Astrocyte (in vitro differentiated cells and primary cell): ENCODE results near the gene PLXND1. TPM values are rescaled to one million over a fixed set of nuclear protein-coding genes. Genes with fewer than 3 reads are reported as not detected.

Source experiments
- DNase-seq: peaks from one replicate; pipeline ENCODE4 v3.0.0-alpha.2; 2010; ENCODE audit warnings: low read depth
- FAIRE-seq: peaks from 2 replicates; lab custom pipeline; 2011; peaks lifted over from hg19 to GRCh38; lab: Jason Lieb, UNC
- H2AFZ ChIP-seq: 2 replicates; pipeline ENCODE4 v1.6.0; 2012; ENCODE audit warnings: low read depth, low read length, inconsistent platforms
- H3K27ac ChIP-seq: 2 replicates; pipeline ENCODE4 v1.5.1; 2011; ENCODE audit warnings: low read depth, low read length, inconsistent platforms
- H3K27me3 ChIP-seq: 2 replicates; pipeline ENCODE4 v1.6.0; 2011; ENCODE audit warnings: low read length, inconsistent platforms; ENCODE audit not compliant: insufficient read depth
- H3K36me3 ChIP-seq: 2 replicates; pipeline ENCODE4 v1.5.1; 2011; ENCODE audit warnings: low read length, inconsistent platforms; ENCODE audit not compliant: insufficient read depth
- H3K4me1 ChIP-seq: 2 replicates; pipeline ENCODE4 v1.5.1; 2011; ENCODE audit warnings: low read length, inconsistent platforms; ENCODE audit not compliant: insufficient read depth
- H3K4me2 ChIP-seq: 2 replicates; pipeline ENCODE4 v1.6.0; 2012; ENCODE audit warnings: low read length, inconsistent platforms
- H3K4me3 ChIP-seq: 2 replicates; pipeline ENCODE4 v1.5.1; 2011; ENCODE audit warnings: low read depth, mild to moderate bottlenecking, low read length, inconsistent platforms; ENCODE audit not compliant: insufficient read depth
- H3K79me2 ChIP-seq: 2 replicates; pipeline ENCODE4 v1.6.0; 2012; ENCODE audit warnings: mild to moderate bottlenecking, low read length, inconsistent platforms; ENCODE audit not compliant: insufficient read depth
- H3K9ac ChIP-seq: 2 replicates; pipeline ENCODE4 v1.6.0; 2012; ENCODE audit warnings: mild to moderate bottlenecking, low read length, inconsistent platforms
- H3K9me3 ChIP-seq: 2 replicates; pipeline ENCODE4 v1.5.1; 2012; ENCODE audit warnings: low read depth, mild to moderate bottlenecking, low read length, inconsistent platforms; ENCODE audit not compliant: insufficient read depth
- H4K20me1 ChIP-seq: 2 replicates; pipeline ENCODE4 v1.6.0; 2012; ENCODE audit warnings: low read length, inconsistent platforms; ENCODE audit not compliant: insufficient read depth
- H3K27ac Mint-ChIP-seq: one replicate; pipeline ENCODE4 v1.8.0; 2021; ENCODE audit warnings: mild to moderate bottlenecking, mixed read lengths; ENCODE audit not compliant: unreplicated experiment
- H3K27me3 Mint-ChIP-seq: one replicate; pipeline ENCODE4 v1.8.0; 2021; ENCODE audit warnings: low read depth, mixed read lengths; ENCODE audit not compliant: unreplicated experiment
- H3K36me3 Mint-ChIP-seq: one replicate; pipeline ENCODE4 v1.8.0; 2021; ENCODE audit warnings: low read depth, mixed read lengths; ENCODE audit not compliant: unreplicated experiment
- H3K4me1 Mint-ChIP-seq: one replicate; pipeline ENCODE4 v1.8.0; 2021; ENCODE audit warnings: low read depth, mixed read lengths; ENCODE audit not compliant: unreplicated experiment
- H3K4me3 Mint-ChIP-seq: one replicate; pipeline ENCODE4 v1.8.0; 2021; ENCODE audit warnings: mild to moderate bottlenecking, moderate library complexity, mixed read lengths; ENCODE audit not compliant: unreplicated experiment
- H3K9me3 Mint-ChIP-seq: one replicate; pipeline ENCODE4 v1.8.0; 2021; ENCODE audit warnings: mild to moderate bottlenecking, mixed read lengths; ENCODE audit not compliant: unreplicated experiment
- EZH2 ChIP-seq: IDR thresholded peaks from 2 replicates; pipeline ENCODE4 v1.6.1; 2012; ENCODE audit warnings: mild to moderate bottlenecking, low read length, inconsistent platforms; ENCODE audit not compliant: insufficient read depth
- total RNA-seq: library from RNA; stranded (reverse); gene quantifications from 2 replicates; pipeline ENCODE4 v1.2.1, GENCODE V29; 2021
- TF ChIP-seq, protein P1 (sequence below): IDR thresholded peaks from 2 replicates; pipeline ENCODE4 v1.5.1; 2011; ENCODE audit warnings: low read depth, mild to moderate bottlenecking, inconsistent platforms, low read length, moderate library complexity; ENCODE audit not compliant: insufficient read depth

The PLXND1 gene
- total RNA-seq, 1 donor from 2014 or later: 184 TPM

DNA sequence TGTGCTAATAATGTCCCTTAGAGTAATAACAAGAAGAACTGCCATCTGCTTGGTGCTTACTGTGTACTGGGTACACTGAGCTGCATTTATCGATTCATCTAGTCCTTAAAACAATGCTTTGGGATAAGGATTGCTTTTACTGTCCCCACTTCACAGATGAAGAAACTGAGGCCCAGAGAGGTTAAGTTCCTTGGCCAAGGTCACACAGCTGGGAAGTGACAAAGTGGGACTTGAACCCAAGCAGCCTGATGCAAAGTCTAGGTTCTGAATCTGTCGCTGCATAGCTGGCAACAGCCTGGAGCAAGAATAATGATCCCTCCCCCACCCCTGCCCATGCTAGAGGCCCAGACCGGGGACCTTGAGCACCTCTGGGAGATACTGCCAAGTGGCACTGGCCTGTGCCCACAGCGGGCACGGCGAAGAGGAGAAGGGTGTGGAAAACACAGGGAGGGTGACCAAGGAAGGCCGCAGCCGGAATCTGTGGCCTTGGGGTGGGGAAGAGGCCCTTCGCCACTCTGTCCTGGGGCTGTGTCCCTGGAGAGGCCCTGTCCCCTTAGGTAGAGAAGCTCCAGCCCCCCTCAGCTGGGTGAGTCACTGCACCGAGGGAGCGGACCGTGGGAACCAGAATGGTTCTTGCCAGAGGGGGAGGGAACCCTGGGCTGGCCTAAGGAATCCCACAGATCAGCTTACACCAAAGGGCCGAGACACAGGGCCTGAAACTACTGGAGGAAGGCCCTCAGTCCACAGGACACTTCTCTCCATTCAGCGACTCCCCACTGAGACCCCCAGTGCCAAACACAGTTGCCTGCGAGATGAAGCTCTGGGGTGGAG, 3.5 kb downstream of the PLXND1 start:
- Histone ChIP-seq H2AFZ (no peak overlapping the region), H3K27me3 (no peaks in the 10 kb centered on the region), H3K4me3 (peak overlapping the region; percentile 67), H3K27ac (peak overlapping the region; percentile 70), H3K79me2 (peaks cover 82% of the 10 kb centered on the region), H4K20me1 (peaks cover 44% of the 10 kb centered on the region), H3K4me1 (peaks cover 57% of the 10 kb centered on the region), H3K36me3 (no peaks in the 10 kb centered on the region), H3K9me3 (no peaks in the 10 kb centered on the region), H3K4me2 (peak overlapping the region; percentile 94), H3K9ac (peak overlapping the region; percentile 68)
- H3K9me3 Mint-ChIP-seq: no peaks in the 10 kb centered on the region
- H3K27me3 Mint-ChIP-seq: no peaks in the 10 kb centered on the region
- peaks cover 2% of the 10 kb centered on the region for H3K36me3 Mint-ChIP-seq
- H3K4me1 Mint-ChIP-seq: peaks cover 62% of the 10 kb centered on the region
- TF ChIP-seq EZH2: no peak
- TF ChIP-seq, protein P1, sequence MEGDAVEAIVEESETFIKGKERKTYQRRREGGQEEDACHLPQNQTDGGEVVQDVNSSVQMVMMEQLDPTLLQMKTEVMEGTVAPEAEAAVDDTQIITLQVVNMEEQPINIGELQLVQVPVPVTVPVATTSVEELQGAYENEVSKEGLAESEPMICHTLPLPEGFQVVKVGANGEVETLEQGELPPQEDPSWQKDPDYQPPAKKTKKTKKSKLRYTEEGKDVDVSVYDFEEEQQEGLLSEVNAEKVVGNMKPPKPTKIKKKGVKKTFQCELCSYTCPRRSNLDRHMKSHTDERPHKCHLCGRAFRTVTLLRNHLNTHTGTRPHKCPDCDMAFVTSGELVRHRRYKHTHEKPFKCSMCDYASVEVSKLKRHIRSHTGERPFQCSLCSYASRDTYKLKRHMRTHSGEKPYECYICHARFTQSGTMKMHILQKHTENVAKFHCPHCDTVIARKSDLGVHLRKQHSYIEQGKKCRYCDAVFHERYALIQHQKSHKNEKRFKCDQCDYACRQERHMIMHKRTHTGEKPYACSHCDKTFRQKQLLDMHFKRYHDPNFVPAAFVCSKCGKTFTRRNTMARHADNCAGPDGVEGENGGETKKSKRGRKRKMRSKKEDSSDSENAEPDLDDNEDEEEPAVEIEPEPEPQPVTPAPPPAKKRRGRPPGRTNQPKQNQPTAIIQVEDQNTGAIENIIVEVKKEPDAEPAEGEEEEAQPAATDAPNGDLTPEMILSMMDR: no peak
- FAIRE-seq (peak; percentile 62), DNase-seq (peak; percentile 92)
- peak overlapping the region; percentile 85 for H3K27ac Mint-ChIP-seq
- H3K4me3 Mint-ChIP-seq: peak overlapping the region; percentile 90

DNA sequence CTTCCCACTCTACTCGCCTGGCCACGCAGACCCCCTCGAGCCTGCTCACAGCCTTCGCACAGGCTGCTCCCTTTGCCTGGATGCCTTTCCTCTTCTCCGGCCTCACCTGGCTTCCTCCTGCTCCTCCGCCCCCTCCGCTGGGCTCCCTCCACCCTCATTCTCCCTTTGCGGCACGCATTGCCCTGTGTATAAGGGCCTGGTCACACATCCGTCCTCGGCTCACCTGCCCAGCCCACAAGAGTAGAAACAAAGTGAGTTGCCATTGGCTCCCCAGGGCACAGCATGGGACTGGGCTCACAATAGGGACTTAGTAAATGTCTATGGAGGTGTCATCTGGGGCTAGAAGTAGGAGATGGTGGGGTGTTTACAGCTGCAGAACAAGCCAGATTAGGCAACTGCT, 4.2 kb downstream of the PLXND1 start:
- H3K36me3 Mint-ChIP-seq: peaks cover 2% of the 10 kb centered on the region
- Histone ChIP-seq H2AFZ (no peak overlapping the region), H3K79me2 (peaks cover 89% of the 10 kb centered on the region), H3K4me3 (no peak overlapping the region), H3K9ac (no peak overlapping the region), H3K36me3 (no peaks in the 10 kb centered on the region), H3K4me2 (peak overlapping the region; percentile 94), H3K9me3 (no peaks in the 10 kb centered on the region), H3K27me3 (no peaks in the 10 kb centered on the region), H3K27ac (peak overlapping the region; percentile 70), H4K20me1 (peaks cover 44% of the 10 kb centered on the region), H3K4me1 (peaks cover 59% of the 10 kb centered on the region)
- no peak for DNase-seq
- H3K4me3 Mint-ChIP-seq: no peak overlapping the region
- no peaks in the 10 kb centered on the region for H3K9me3 Mint-ChIP-seq
- FAIRE-seq: no peak
- no peak for TF ChIP-seq EZH2
- TF ChIP-seq, protein P1: no peak
- H3K27me3 Mint-ChIP-seq: no peaks in the 10 kb centered on the region
- peaks cover 64% of the 10 kb centered on the region for H3K4me1 Mint-ChIP-seq
- H3K27ac Mint-ChIP-seq: peak overlapping the region; percentile 56

DNA sequence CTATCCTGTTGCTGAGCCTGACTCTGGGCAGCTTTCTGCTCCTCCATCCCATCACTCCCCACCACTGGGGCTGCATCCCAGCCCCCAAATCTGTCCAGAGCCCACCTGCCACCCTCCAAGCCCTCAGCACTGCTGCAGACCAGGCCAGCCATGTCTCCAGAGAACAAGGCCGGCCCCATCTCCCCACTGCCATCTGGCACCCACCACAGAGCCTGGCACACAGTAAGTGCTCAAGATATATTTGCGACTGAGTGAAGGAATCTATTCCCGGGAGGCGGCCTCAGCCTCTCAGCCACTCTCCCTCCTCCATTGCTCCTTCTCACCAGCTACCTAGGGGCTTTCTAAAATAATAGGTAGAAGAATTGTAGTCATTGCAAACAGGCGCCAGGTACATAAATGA, 4.8 kb downstream of the PLXND1 start:
- peak overlapping the region; percentile 80 for H3K27ac Mint-ChIP-seq
- no peak overlapping the region for H3K4me3 Mint-ChIP-seq
- peaks cover 61% of the 10 kb centered on the region for H3K4me1 ChIP-seq
- peaks cover 66% of the 10 kb centered on the region for H3K4me1 Mint-ChIP-seq
- no peak overlapping the region for H3K27ac ChIP-seq
- no peak overlapping the region for H3K4me3 ChIP-seq
- H3K4me2 ChIP-seq: no peak overlapping the region
- no peak overlapping the region for H2AFZ ChIP-seq
- no peaks in the 10 kb centered on the region for H3K9me3 Mint-ChIP-seq
- no peak overlapping the region for H3K9ac ChIP-seq
- no peaks in the 10 kb centered on the region for H3K27me3 Mint-ChIP-seq
- H3K36me3 Mint-ChIP-seq: peaks cover 2% of the 10 kb centered on the region
- no peak for DNase-seq
- no peaks in the 10 kb centered on the region for H3K36me3 ChIP-seq
- H4K20me1 ChIP-seq: peaks cover 44% of the 10 kb centered on the region
- no peak for TF ChIP-seq EZH2
- TF ChIP-seq, protein P1: no peak
- peaks cover 90% of the 10 kb centered on the region for H3K79me2 ChIP-seq
- H3K9me3 ChIP-seq: no peaks in the 10 kb centered on the region
- no peak for FAIRE-seq
- no peaks in the 10 kb centered on the region for H3K27me3 ChIP-seq
